Lower leg skin (tissue), 3 donors: ENCODE data around the gene FEN1.

Experiments used
- POLR2A ChIP-seq, 2 donors: fragments of 450-650 bp; IDR thresholded peaks; one replicate each; pipeline ENCODE4 v1.6.1; 2016 to 2017; ENCODE audit warnings: antibody characterized with exemption in 2 of 2, mild to moderate bottlenecking in 1 of 2, moderate library complexity in 1 of 2
- TF ChIP-seq, protein P1 (sequence below), 3 donors: fragments of 450-650 bp; IDR thresholded peaks; one replicate each; pipeline ENCODE4 v1.5.1; 2016; ENCODE audit warnings: antibody characterized with exemption in 3 of 3, mild to moderate bottlenecking in 3 of 3, moderate library complexity in 2 of 3

GRCh38 chr11:61806785-61807184 is 14.1 kb downstream of the FEN1 start:
- TF ChIP-seq, protein P1, sequence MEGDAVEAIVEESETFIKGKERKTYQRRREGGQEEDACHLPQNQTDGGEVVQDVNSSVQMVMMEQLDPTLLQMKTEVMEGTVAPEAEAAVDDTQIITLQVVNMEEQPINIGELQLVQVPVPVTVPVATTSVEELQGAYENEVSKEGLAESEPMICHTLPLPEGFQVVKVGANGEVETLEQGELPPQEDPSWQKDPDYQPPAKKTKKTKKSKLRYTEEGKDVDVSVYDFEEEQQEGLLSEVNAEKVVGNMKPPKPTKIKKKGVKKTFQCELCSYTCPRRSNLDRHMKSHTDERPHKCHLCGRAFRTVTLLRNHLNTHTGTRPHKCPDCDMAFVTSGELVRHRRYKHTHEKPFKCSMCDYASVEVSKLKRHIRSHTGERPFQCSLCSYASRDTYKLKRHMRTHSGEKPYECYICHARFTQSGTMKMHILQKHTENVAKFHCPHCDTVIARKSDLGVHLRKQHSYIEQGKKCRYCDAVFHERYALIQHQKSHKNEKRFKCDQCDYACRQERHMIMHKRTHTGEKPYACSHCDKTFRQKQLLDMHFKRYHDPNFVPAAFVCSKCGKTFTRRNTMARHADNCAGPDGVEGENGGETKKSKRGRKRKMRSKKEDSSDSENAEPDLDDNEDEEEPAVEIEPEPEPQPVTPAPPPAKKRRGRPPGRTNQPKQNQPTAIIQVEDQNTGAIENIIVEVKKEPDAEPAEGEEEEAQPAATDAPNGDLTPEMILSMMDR (IDR thresholded peaks at IDR 0.05) = no peak
- TF ChIP-seq POLR2A (IDR thresholded peaks at IDR 0.05) = no peak
